Upper lobe of right lung (tissue), 1 donor: ENCODE results near the gene CHST3. TPM values are rescaled to one million over a fixed set of nuclear protein-coding genes. Genes with fewer than 3 reads are reported as not detected.
"Not testable (repeated sequence)": the region's sequence is repeated elsewhere in the genome, so short reads cannot be mapped to it uniquely, and the experiment has no call there.

Experiments used
- ATAC-seq: fragments of 200-7000 bp; cut with Tn5 transposase; one replicate; pipeline ENCODE4 v1.9.1; 2020; ENCODE audit warnings: mild to moderate bottlenecking, moderate library complexity
- DNase-seq: peaks from one replicate; pipeline ENCODE4 v3.0.0-alpha.2; 2020
- H3K27ac ChIP-seq: fragments of 200-600 bp; one replicate; pipeline ENCODE4 v1.8.0; 2022
- H3K27me3 ChIP-seq: fragments of 200-600 bp; one replicate; pipeline ENCODE4 v1.8.0; 2022; ENCODE audit warnings: mild to moderate bottlenecking
- H3K36me3 ChIP-seq: fragments of 200-600 bp; one replicate; pipeline ENCODE4 v1.8.0; 2022
- H3K4me1 ChIP-seq: fragments of 200-600 bp; one replicate; pipeline ENCODE4 v1.8.0; 2022
- H3K4me3 ChIP-seq: fragments of 200-600 bp; one replicate; pipeline ENCODE4 v1.8.0; 2022; ENCODE audit warnings: mild to moderate bottlenecking
- H3K9me3 ChIP-seq: fragments of 200-600 bp; one replicate; pipeline ENCODE4 v1.8.0; 2022
- CTCF ChIP-seq: fragments of 200-600 bp; IDR thresholded peaks from one replicate; pipeline ENCODE4 v1.8.0; 2022; ENCODE audit warnings: antibody characterized with exemption
- intact Hi-C: fragments of 100-400 bp; cut with DNase I; formaldehyde crosslinking; loops from one replicate; pipeline ENCODE4 v1.11.0; 2022
- total RNA-seq: library from RNA; stranded (reverse); fragmentation: NEBNext Ultra II Directional; extraction: Animal tissue kit (Norgen Biotek cat#: 25700); gene quantifications from one replicate; pipeline ENCODE4 v1.2.1, GENCODE V29; 2021
- donor health status: DM: no; HTN: yes; CAD: no; lungs with severe emphysema.

The CHST3 gene
- total RNA-seq, 1 donor from 2014 or later, result 15.6 TPM

- Histone ChIP-seq H3K36me3 (no peaks in the 10 kb centered on the region), H3K4me1 (peaks cover 31% of the 10 kb centered on the region), H3K27ac (peak overlapping the region; percentile 58), H3K27me3 (no peaks in the 10 kb centered on the region), H3K9me3 (no peaks in the 10 kb centered on the region), H3K4me3 (no peak overlapping the region)
- DNase-seq (peak; percentile 63), ATAC-seq (peak; percentile 4)
- TF ChIP-seq CTCF, result no peak
- intact Hi-C loops, result no loop called here
Observed at GRCh38 chr10:71975087-71975870, 11.1 kb downstream of the CHST3 start.

- intact Hi-C loops, result no loop called here
- H3K36me3 ChIP-seq, result no peaks in the 10 kb centered on the region
- H3K27me3 ChIP-seq, result no peaks in the 10 kb centered on the region
- DNase-seq, result peak; percentile 51
- H3K9me3 ChIP-seq, result no peaks in the 10 kb centered on the region
- peak; percentile 39 for ATAC-seq
- H3K27ac ChIP-seq, result peak overlapping the region; percentile 58
- no peak for TF ChIP-seq CTCF
- peaks cover 40% of the 10 kb centered on the region for H3K4me1 ChIP-seq
- no peak overlapping the region for H3K4me3 ChIP-seq
Observed at GRCh38 chr10:71975871-71976725, 11.9 kb downstream of the CHST3 start.

- not testable (repeated sequence) for ATAC-seq
Observed at GRCh38 chr10:71977614-71977903, 13.4 kb downstream of the CHST3 start.

GRCh38 chr10:71978476-71978875 lies 14.3 kb downstream of the CHST3 start:
- Histone ChIP-seq H3K36me3 (no peaks in the 10 kb centered on the region), H3K27me3 (no peaks in the 10 kb centered on the region), H3K9me3 (no peaks in the 10 kb centered on the region), H3K4me3 (no peak overlapping the region), H3K27ac (peak overlapping the region; percentile 42), H3K4me1 (peaks cover 53% of the 10 kb centered on the region)
- no peak for ATAC-seq
- DNase-seq, result no peak
- intact Hi-C loops, result no loop called here
- TF ChIP-seq CTCF, result no peak

More at GRCh38 chr10:71977614-71977903, 13.4 kb downstream of the CHST3 start:
- intact Hi-C loops, H3K27me3 ChIP-seq, H3K9me3 ChIP-seq, H3K4me3 ChIP-seq, H3K36me3 ChIP-seq, H3K27ac ChIP-seq: not testable (repeated sequence)
- peaks cover 49% of the 10 kb centered on the region for H3K4me1 ChIP-seq
- peak; percentile 2 for DNase-seq

GRCh38 chr10:71978988-71979691 lies 14.9 kb downstream of the CHST3 start:
- ATAC-seq, result no peak
- intact Hi-C loops, result no loop called here
- Histone ChIP-seq H3K27me3 (no peaks in the 10 kb centered on the region), H3K4me3 (no peak overlapping the region), H3K27ac (peak overlapping the region; percentile 42), H3K4me1 (peaks cover 57% of the 10 kb centered on the region), H3K9me3 (no peaks in the 10 kb centered on the region), H3K36me3 (no peaks in the 10 kb centered on the region)
- peak; percentile 17 for DNase-seq
- no peak for TF ChIP-seq CTCF
